PC-9 (cell line): ENCODE measurements around the gene COL21A1. TPM values are rescaled to one million over a fixed set of nuclear protein-coding genes. Genes with fewer than 3 reads are reported as not detected.

Experiments used
- BruUV-seq: library from RNA; stranded (reverse); fragments of 400-500 nt; replicated peaks from 2 replicates; lab custom pipeline; 2021; lab: Mats Ljungman, UMichigan
- CTCF ChIA-PET: fragments of 300-600 bp; sonication (Branson Sonifier 250); formaldehyde crosslinking; loops from one replicate; lab custom pipeline; 2022; ENCODE audit warnings: antibody characterized with exemption; lab: Charles Lee
- POLR2A ChIA-PET: fragments of 300-600 bp; sonication (Branson Sonifier 250); formaldehyde crosslinking; loops from one replicate; lab custom pipeline; 2022; ENCODE audit warnings: antibody characterized with exemption; ENCODE audit not compliant: unreplicated experiment; lab: Charles Lee
- DNase-seq, 2 experiments: peaks; one replicate each; pipeline versions ENCODE4 v3.0.0 to v3.0.0-alpha.2; 2015 to 2022; ENCODE audit warnings: mixed read lengths in 1 of 2
- H2AFZ ChIP-seq: fragments of 200-600 bp; sonication (generic); 2 replicates; pipeline ENCODE4 v1.8.1; 2017; ENCODE audit warnings: antibody characterized with exemption
- H3F3A ChIP-seq: fragments of 200-600 bp; sonication (generic); 2 replicates; pipeline ENCODE4 v1.8.1; 2017; ENCODE audit warnings: antibody characterized with exemption, mild to moderate bottlenecking, low read depth; ENCODE audit not compliant: insufficient read depth
- H3K27ac ChIP-seq: fragments of 200-600 bp; sonication (generic); 2 replicates; pipeline ENCODE4 v1.6.1; 2016; ENCODE audit warnings: mixed run types
- H3K27me3 ChIP-seq: fragments of 200-600 bp; sonication (generic); 2 replicates; pipeline ENCODE4 v1.6.1; 2016; ENCODE audit warnings: low read depth, mixed run types; ENCODE audit not compliant: insufficient read depth
- H3K36me3 ChIP-seq: fragments of 200-600 bp; sonication (generic); 2 replicates; pipeline ENCODE4 v1.6.1; 2016; ENCODE audit warnings: low read depth, mixed run types
- H3K4me1 ChIP-seq: fragments of 200-600 bp; sonication (generic); replicated peaks from 2 replicates; pipeline ENCODE4 v1.6.1; 2016; ENCODE audit warnings: mixed run types; ENCODE audit not compliant: insufficient read depth
- H3K4me2 ChIP-seq: fragments of 200-600 bp; sonication (generic); 2 replicates; pipeline ENCODE4 v1.6.1; 2017; ENCODE audit warnings: mixed run types
- H3K4me3 ChIP-seq: fragments of 200-600 bp; sonication (generic); 2 replicates; pipeline ENCODE4 v1.6.1; 2016; ENCODE audit warnings: mixed run types
- H3K79me2 ChIP-seq: fragments of 200-600 bp; sonication (generic); 2 replicates; pipeline ENCODE4 v1.6.1; 2017; ENCODE audit warnings: low read depth, mixed run types
- H3K9me2 ChIP-seq: fragments of 200-600 bp; sonication (generic); 2 replicates; pipeline ENCODE4 v1.8.1; 2017; ENCODE audit warnings: mild to moderate bottlenecking; ENCODE audit not compliant: insufficient read depth
- H3K9me3 ChIP-seq: fragments of 200-600 bp; sonication (generic); 2 replicates; pipeline ENCODE4 v1.8.1; 2016; ENCODE audit warnings: low read depth; ENCODE audit not compliant: insufficient read depth
- H4K20me1 ChIP-seq: fragments of 200-600 bp; sonication (generic); 2 replicates; pipeline ENCODE4 v1.8.1; 2017; ENCODE audit not compliant: insufficient read depth
- EZH2 ChIP-seq: fragments of 200-600 bp; sonication (generic); IDR thresholded peaks from 2 replicates; pipeline ENCODE4 v1.8.0; 2017; ENCODE audit warnings: antibody characterized with exemption, low read depth
- intact Hi-C: fragments of 100-400 bp; cut with micrococcal nuclease; formaldehyde crosslinking; loops from one replicate; pipeline ENCODE4 v1.10.0; 2022; ENCODE audit not compliant: unreplicated experiment
- total RNA-seq: library from RNA; stranded (reverse); gene quantifications from 2 replicates; pipeline ENCODE4 v1.2.3, GENCODE V29; 2021
- TF ChIP-seq, protein P1 (sequence below): fragments of 200-600 bp; sonication (generic); conservative IDR thresholded peaks from 2 replicates; pipeline ENCODE4 v1.6.1; 2017; ENCODE audit warnings: mixed run types, antibody characterized with exemption, mild to moderate bottlenecking, moderate library complexity

COL21A1 gene
- total RNA-seq, 1 experiment from 2014 or later, result not detected

DNA sequence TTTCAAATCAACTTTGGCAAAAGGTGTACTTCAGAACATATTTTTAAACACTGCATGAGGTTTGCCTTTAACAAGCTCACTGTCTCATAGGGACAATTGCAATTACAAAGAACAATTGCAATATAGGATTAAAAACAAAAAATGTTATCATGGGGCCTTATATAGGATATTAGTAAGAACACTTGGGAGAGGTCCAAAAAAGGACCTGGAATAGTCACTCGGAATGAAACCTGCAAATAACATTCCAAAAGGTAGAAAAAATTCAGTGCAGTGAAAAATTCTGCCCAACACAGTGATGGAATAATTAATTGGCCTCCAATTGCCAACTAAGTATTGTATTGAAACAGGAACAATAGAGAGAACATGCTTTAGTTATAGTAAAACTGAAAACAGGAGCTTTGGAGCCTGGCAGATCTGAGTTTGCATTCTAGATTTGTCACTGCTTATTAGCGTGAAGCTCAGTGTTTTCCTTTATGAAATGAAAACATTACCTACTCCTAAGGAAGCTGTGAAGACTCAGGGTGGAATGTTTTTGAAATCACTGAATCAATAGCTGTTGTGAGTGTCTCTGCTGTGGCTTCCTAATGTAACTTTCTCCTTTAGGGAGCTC, 199.3 kb downstream of the COL21A1 start:
- ChIA-PET CTCF (no interaction called here), POLR2A (no interaction called here)
- H4K20me1 ChIP-seq, result no peaks in the 10 kb centered on the region; the same call in 1 of the 2 replicates
- no peak for DNase-seq
- H3K79me2 ChIP-seq, result no peaks in the 10 kb centered on the region
- no peak overlapping the region for H3K27ac ChIP-seq
- H3K9me2 ChIP-seq, result no peaks in the 10 kb centered on the region
- no peaks in the 10 kb centered on the region for H3F3A ChIP-seq
- H3K36me3 ChIP-seq, result no peaks in the 10 kb centered on the region
- TF ChIP-seq, protein P1, sequence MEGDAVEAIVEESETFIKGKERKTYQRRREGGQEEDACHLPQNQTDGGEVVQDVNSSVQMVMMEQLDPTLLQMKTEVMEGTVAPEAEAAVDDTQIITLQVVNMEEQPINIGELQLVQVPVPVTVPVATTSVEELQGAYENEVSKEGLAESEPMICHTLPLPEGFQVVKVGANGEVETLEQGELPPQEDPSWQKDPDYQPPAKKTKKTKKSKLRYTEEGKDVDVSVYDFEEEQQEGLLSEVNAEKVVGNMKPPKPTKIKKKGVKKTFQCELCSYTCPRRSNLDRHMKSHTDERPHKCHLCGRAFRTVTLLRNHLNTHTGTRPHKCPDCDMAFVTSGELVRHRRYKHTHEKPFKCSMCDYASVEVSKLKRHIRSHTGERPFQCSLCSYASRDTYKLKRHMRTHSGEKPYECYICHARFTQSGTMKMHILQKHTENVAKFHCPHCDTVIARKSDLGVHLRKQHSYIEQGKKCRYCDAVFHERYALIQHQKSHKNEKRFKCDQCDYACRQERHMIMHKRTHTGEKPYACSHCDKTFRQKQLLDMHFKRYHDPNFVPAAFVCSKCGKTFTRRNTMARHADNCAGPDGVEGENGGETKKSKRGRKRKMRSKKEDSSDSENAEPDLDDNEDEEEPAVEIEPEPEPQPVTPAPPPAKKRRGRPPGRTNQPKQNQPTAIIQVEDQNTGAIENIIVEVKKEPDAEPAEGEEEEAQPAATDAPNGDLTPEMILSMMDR, result no peak
- TF ChIP-seq EZH2, result no peak
- H3K9me3 ChIP-seq, result no peaks in the 10 kb centered on the region
- intact Hi-C loops, result loop anchor here (2.0 kb wide), 1 partner anchor 43 kb away; no protein-coding TSS in a partner anchor
- H2AFZ ChIP-seq, result no peak overlapping the region
- no peaks in the 10 kb centered on the region for H3K4me1 ChIP-seq
- H3K27me3 ChIP-seq, result no peaks in the 10 kb centered on the region
- no peak overlapping the region for H3K4me3 ChIP-seq
- BruUV-seq, result no TSS peak
- H3K4me2 ChIP-seq, result no peak overlapping the region

DNA sequence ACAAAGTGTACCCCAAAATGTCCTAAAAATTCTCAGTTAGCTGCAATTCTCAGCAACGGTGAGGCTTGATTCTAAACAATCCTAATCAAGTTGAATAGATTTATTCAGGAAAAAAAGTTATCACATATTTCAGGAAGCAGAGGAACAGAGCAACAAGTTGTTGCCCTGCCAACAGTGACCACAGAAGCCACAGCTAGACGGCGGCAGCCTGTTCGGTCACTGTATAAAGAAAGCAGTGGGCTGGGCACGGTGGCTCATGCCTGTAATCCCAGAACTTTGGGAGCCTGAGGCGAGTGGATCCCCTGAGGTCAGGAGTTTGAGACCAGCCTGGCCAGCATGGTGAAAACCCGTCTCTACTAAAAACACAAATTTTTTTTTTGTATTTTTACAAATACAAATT, 200.8 kb downstream of the COL21A1 start:
- no TSS peak for BruUV-seq
- POLR2A ChIA-PET, result no interaction called here
- Histone ChIP-seq H3K4me1 (no peaks in the 10 kb centered on the region), H3K4me2 (no peak overlapping the region), H3K4me3 (no peak overlapping the region), H3K9me3 (no peaks in the 10 kb centered on the region), H3K79me2 (no peaks in the 10 kb centered on the region), H3K36me3 (no peaks in the 10 kb centered on the region), H3K9me2 (no peaks in the 10 kb centered on the region), H3K27ac (no peak overlapping the region), H3K27me3 (no peaks in the 10 kb centered on the region), H2AFZ (no peak overlapping the region), H4K20me1 (no peaks in the 10 kb centered on the region; the same call in 1 of the 2 replicates), H3F3A (no peaks in the 10 kb centered on the region)
- intact Hi-C loops, result loop anchor here (2.0 kb wide), 1 partner anchor 44 kb away; no protein-coding TSS in a partner anchor
- peak in 1 of 2 experiments; percentile 81 for DNase-seq
- TF ChIP-seq, protein P1, result no peak
- no peak for TF ChIP-seq EZH2
- CTCF ChIA-PET, result no interaction called here

DNA sequence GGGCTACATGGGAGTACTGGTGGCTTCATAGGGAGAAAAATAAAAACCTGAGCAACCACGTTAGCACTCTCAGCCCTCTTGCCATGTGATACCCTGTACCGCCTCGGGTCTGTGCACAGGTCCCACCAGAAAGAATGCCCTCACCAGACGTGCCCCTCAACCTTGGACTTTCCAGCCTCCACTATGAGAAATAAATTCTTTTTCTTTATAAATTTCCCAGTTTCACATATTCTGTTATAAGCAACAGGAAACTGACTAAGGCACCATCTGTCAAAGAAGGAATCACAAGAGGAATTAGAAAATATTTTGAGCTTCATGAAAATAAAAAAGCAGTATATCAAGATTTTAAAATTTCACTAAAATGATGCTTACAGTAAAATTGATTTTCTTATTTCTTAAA, 203.6 kb downstream of the COL21A1 start:
- no peak overlapping the region for H3K4me2 ChIP-seq
- intact Hi-C loops, result no loop called here
- no peaks in the 10 kb centered on the region for H3K9me3 ChIP-seq
- H3K4me3 ChIP-seq, result no peak overlapping the region
- CTCF ChIA-PET, result no interaction called here
- no peaks in the 10 kb centered on the region for H3K27me3 ChIP-seq
- no TSS peak for BruUV-seq
- H3F3A ChIP-seq, result no peaks in the 10 kb centered on the region
- H3K36me3 ChIP-seq, result no peaks in the 10 kb centered on the region
- no peak for TF ChIP-seq EZH2
- TF ChIP-seq, protein P1, result no peak
- no peak for DNase-seq
- no peaks in the 10 kb centered on the region for H3K4me1 ChIP-seq
- no peaks in the 10 kb centered on the region for H3K9me2 ChIP-seq
- no peaks in the 10 kb centered on the region; the same call in 1 of the 2 replicates for H4K20me1 ChIP-seq
- 0 out of 2 replicates have a peak overlapping the region, but pooled peaks have one; percentile 33 for H2AFZ ChIP-seq
- no peaks in the 10 kb centered on the region for H3K79me2 ChIP-seq
- no peak overlapping the region for H3K27ac ChIP-seq
- POLR2A ChIA-PET, result no interaction called here
